Thyroid gland (tissue), 4 donors: ENCODE measurements around the gene OST4.

Experiments used
- CTCF ChIP-seq, 6 experiments: fragments of 200-600 bp in 3 of 6; fragments of 450-650 bp in 3 of 6; sonication (generic) in 3 of 6; IDR thresholded peaks; one replicate each; pipeline ENCODE4 v1.5.1; 2016 to 2019; ENCODE audit warnings: antibody characterized with exemption in 6 of 6, mild to moderate bottlenecking in 2 of 6, inconsistent platforms in 1 of 6, moderate library complexity in 1 of 6
- POLR2A ChIP-seq, 2 donors: fragments of 450-650 bp; IDR thresholded peaks; one replicate each; pipeline ENCODE4 v1.6.1; 2017; ENCODE audit warnings: antibody characterized with exemption in 2 of 2, mild to moderate bottlenecking in 2 of 2, moderate library complexity in 1 of 2

- TF ChIP-seq CTCF (IDR thresholded peaks at IDR 0.05) (no peak), POLR2A (IDR thresholded peaks at IDR 0.05) (no peak)
Observed at GRCh38 chr2:27083410-27084296, 12.2 kb upstream of the OST4 start.
